Activated naive CD4-positive, alpha-beta T cell treated with Interleukin-2 at 50 U/mL for 16 hours (primary cell): ENCODE data around the gene DOCK10.
"Not testable (repeated sequence)": the region's sequence is repeated elsewhere in the genome, so short reads cannot be mapped to it uniquely, and the experiment has no call there.

Experiments used
- DNase-seq: peaks from one replicate; pipeline ENCODE4 v3.0.0-alpha.2; 2020

The DOCK10 gene

GRCh38 chr2:225041851-225042799 lies at the start of gene DOCK10:
DOCK10 (minus strand) TSS chr2:225042468; CDS start chr2:225042374, 94 bp downstream.
- peak; percentile 74 for DNase-seq

- DNase-seq, result no peak
Observed at GRCh38 chr2:225091336-225091735, 49.1 kb upstream of the DOCK10 start.

GRCh38 chr2:225090746-225091145 lies 48.5 kb upstream of the DOCK10 start:
- DNase-seq, result no peak

- no peak for DNase-seq
Observed at GRCh38 chr2:225086915-225087314, 44.6 kb upstream of the DOCK10 start.

- DNase-seq, result no peak
Observed at GRCh38 chr2:225086439-225086838, 44.2 kb upstream of the DOCK10 start.

- DNase-seq, result no peak
Observed at GRCh38 chr2:225083276-225083675, 41.0 kb upstream of the DOCK10 start.

GRCh38 chr2:225076125-225076524 lies 33.9 kb upstream of the DOCK10 start:
- no peak for DNase-seq

GRCh38 chr2:225074919-225075681 lies 32.8 kb upstream of the DOCK10 start:
- DNase-seq, result no peak

GRCh38 chr2:225074366-225074765 lies 32.1 kb upstream of the DOCK10 start:
- no peak for DNase-seq

- no peak for DNase-seq
Observed at GRCh38 chr2:225073198-225073597, 30.9 kb upstream of the DOCK10 start.

GRCh38 chr2:225072444-225072843 lies 30.2 kb upstream of the DOCK10 start:
- DNase-seq, result no peak

GRCh38 chr2:225070811-225071210 lies 28.5 kb upstream of the DOCK10 start:
- DNase-seq, result no peak

GRCh38 chr2:225069966-225070365 lies 27.7 kb upstream of the DOCK10 start:
- DNase-seq, result no peak

GRCh38 chr2:225069477-225069876 lies 27.2 kb upstream of the DOCK10 start:
- DNase-seq, result no peak

GRCh38 chr2:225065882-225066281 lies 23.6 kb upstream of the DOCK10 start:
- no peak for DNase-seq

- no peak for DNase-seq
Observed at GRCh38 chr2:225064928-225065327, 22.7 kb upstream of the DOCK10 start.

GRCh38 chr2:225064362-225064761 lies 22.1 kb upstream of the DOCK10 start:
- DNase-seq, result no peak

- no peak for DNase-seq
Observed at GRCh38 chr2:225056330-225057073, 14.2 kb upstream of the DOCK10 start.

GRCh38 chr2:225055714-225056113 lies 13.4 kb upstream of the DOCK10 start:
- no peak for DNase-seq

- DNase-seq, result no peak
Observed at GRCh38 chr2:225052703-225053102, 10.4 kb upstream of the DOCK10 start.

- not testable (repeated sequence) for DNase-seq
Observed at GRCh38 chr2:225047502-225047901, 5.2 kb upstream of the DOCK10 start.

- no peak for DNase-seq
Observed at GRCh38 chr2:225042800-225043167, 516 bp upstream of the DOCK10 start.

GRCh38 chr2:225041207-225041850 lies 939 bp downstream of the DOCK10 start:
- peak; percentile 72 for DNase-seq
